ENCODE results near the gene MYLK3.
A peak's percentile ranks its signal among the peaks of the same experiment; 100 is the strongest.

MYLK3 gene

GRCh38 chr16:46717692-46718091 lies 30.5 kb downstream of the MYLK3 start:
- no peak for DNase-seq (ENCODE audit: low read depth)
- no peak overlapping the region for H3K4me3 ChIP-seq (ENCODE audit: low read length)
- no peak for TF ChIP-seq CTCF (conservative IDR thresholded peaks at IDR 0.05; ENCODE audit: low read length)

GRCh38 chr16:46715769-46716305 lies 32.3 kb downstream of the MYLK3 start:
- TF ChIP-seq CTCF (conservative IDR thresholded peaks at IDR 0.05; ENCODE audit: low read length): no peak
- no peak overlapping the region for H3K4me3 ChIP-seq (ENCODE audit: low read length)
- DNase-seq (ENCODE audit: low read depth): peak; percentile 18

GRCh38 chr16:46714797-46715591 lies 33.1 kb downstream of the MYLK3 start:
- no peak for DNase-seq (ENCODE audit: low read depth)
- no peak overlapping the region for H3K4me3 ChIP-seq (ENCODE audit: low read length)
- TF ChIP-seq CTCF (conservative IDR thresholded peaks at IDR 0.05; ENCODE audit: low read length): no peak

- H3K4me3 ChIP-seq (ENCODE audit: low read length): no peak overlapping the region
- TF ChIP-seq CTCF (conservative IDR thresholded peaks at IDR 0.05; ENCODE audit: low read length): no peak
- DNase-seq (ENCODE audit: low read depth): no peak
Observed at GRCh38 chr16:46713634-46714033, 34.5 kb downstream of the MYLK3 start.

- H3K4me3 ChIP-seq (ENCODE audit: low read length): no peak overlapping the region
- DNase-seq (ENCODE audit: low read depth): no peak
- TF ChIP-seq CTCF (conservative IDR thresholded peaks at IDR 0.05; ENCODE audit: low read length): no peak
Observed at GRCh38 chr16:46712911-46713310, 35.2 kb downstream of the MYLK3 start.

- DNase-seq (ENCODE audit: low read depth): no peak
- H3K4me3 ChIP-seq (ENCODE audit: low read length): no peak overlapping the region
- no peak for TF ChIP-seq CTCF (conservative IDR thresholded peaks at IDR 0.05; ENCODE audit: low read length)
Observed at GRCh38 chr16:46711106-46712058, 36.8 kb downstream of the MYLK3 start.
